Measurements from ENCODE around the gene ADGRG7.

DNA sequence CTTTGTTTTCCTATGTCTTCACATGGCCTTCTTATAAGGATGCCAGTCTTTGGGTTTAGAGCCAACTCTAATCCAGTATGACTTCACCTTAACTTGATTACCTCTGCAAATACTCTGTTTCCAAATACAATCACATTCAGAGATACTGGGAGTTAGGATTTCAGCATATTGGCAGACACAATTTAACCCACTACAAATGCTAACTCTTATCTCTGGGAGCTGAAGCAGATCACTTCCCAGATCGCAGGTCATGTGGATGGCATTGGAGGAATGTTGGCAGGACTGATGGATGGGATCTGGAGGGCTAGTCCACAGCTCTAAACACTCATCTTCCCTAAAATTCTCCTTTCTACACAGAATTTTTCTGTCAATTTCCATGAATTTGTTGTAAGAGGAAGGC, 46.2 kb upstream of the ADGRG7 start:
- TF ChIP-seq, protein P1, sequence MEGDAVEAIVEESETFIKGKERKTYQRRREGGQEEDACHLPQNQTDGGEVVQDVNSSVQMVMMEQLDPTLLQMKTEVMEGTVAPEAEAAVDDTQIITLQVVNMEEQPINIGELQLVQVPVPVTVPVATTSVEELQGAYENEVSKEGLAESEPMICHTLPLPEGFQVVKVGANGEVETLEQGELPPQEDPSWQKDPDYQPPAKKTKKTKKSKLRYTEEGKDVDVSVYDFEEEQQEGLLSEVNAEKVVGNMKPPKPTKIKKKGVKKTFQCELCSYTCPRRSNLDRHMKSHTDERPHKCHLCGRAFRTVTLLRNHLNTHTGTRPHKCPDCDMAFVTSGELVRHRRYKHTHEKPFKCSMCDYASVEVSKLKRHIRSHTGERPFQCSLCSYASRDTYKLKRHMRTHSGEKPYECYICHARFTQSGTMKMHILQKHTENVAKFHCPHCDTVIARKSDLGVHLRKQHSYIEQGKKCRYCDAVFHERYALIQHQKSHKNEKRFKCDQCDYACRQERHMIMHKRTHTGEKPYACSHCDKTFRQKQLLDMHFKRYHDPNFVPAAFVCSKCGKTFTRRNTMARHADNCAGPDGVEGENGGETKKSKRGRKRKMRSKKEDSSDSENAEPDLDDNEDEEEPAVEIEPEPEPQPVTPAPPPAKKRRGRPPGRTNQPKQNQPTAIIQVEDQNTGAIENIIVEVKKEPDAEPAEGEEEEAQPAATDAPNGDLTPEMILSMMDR (IDR thresholded peaks at IDR 0.05 in 8 of 11, conservative IDR thresholded peaks at IDR 0.05 in 3 of 11) = no peak
- TF ChIP-seq POLR2A (IDR thresholded peaks at IDR 0.05) = no peak
- TF ChIP-seq POLR2AphosphoS5 (IDR thresholded peaks at IDR 0.05) = no peak

All from spleen (tissue), 7 donors.